ENCODE measurements around the gene CHAF1A.

DNA sequence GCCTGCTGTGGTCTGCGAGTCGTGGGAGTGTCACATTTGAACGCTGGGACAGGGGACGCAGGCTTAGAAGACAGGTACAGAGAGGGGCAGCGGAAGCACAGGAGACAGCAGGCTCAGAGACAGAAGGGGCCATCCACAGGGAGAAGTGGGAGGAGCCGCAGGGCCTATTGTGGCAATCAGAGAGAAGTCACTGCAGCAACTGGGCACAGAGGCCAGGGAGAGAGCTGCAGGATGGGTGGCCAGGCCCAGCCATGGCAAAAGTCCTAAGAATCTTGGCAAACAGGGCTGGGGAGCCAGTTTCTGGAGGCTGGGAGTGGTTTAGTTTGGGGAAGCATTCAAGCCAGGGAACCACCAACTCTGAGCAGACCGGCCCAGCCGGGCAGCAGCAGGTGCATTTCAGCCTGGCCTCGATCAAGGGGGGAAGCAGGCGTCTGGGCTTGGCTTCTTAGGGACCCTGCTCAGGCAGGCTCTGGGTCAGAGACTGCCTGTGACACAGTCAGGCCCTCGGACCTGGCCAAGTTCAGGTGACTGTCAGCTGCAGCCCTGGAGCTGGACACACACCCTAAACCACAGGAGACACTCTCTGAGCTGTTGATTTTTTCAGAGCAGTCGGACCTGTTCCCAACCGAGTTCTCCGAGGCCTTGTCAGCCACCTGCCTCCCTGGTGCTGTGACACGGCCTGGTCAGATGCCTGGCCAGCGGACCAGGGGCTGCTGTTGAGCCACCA, 13.9 kb upstream of the CHAF1A start:
- TF ChIP-seq, protein P1, sequence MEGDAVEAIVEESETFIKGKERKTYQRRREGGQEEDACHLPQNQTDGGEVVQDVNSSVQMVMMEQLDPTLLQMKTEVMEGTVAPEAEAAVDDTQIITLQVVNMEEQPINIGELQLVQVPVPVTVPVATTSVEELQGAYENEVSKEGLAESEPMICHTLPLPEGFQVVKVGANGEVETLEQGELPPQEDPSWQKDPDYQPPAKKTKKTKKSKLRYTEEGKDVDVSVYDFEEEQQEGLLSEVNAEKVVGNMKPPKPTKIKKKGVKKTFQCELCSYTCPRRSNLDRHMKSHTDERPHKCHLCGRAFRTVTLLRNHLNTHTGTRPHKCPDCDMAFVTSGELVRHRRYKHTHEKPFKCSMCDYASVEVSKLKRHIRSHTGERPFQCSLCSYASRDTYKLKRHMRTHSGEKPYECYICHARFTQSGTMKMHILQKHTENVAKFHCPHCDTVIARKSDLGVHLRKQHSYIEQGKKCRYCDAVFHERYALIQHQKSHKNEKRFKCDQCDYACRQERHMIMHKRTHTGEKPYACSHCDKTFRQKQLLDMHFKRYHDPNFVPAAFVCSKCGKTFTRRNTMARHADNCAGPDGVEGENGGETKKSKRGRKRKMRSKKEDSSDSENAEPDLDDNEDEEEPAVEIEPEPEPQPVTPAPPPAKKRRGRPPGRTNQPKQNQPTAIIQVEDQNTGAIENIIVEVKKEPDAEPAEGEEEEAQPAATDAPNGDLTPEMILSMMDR (IDR thresholded peaks at IDR 0.05): no peak
- peak in 1 of 2 donors; percentile 16 for TF ChIP-seq EP300 (IDR thresholded peaks at IDR 0.05)

All from tibial nerve (tissue), 4 donors.